HEK293T (cell line): ENCODE results near the gene TMIE.

Source experiments
- CTCF ChIA-PET: fragments of 350-600 bp; formaldehyde crosslinking; extraction: SDS; loops from one replicate; lab custom pipeline; 2021; ENCODE audit warnings: antibody characterized with exemption, inconsistent platforms; lab: Yijun Ruan, JAX
- POLR2A ChIA-PET: fragments of 350-600 bp; formaldehyde crosslinking; extraction: SDS; loops from one replicate; lab custom pipeline; 2020; ENCODE audit warnings: antibody characterized with exemption, inconsistent platforms; lab: Yijun Ruan, JAX
- DNase-seq: peaks from one replicate; pipeline ENCODE4 v3.0.0; 2012; ENCODE audit warnings: mixed read lengths; ENCODE audit errors: extremely low spot score
- ARNT ChIP-seq: fragments of 450-650 bp; IDR thresholded peaks from 2 replicates; pipeline ENCODE4 v1.6.1; 2017; ENCODE audit warnings: mild to moderate bottlenecking
- BHLHE40 ChIP-seq: fragments of 450-650 bp; IDR thresholded peaks from 2 replicates; pipeline ENCODE4 v1.6.1; 2016; ENCODE audit warnings: mild to moderate bottlenecking, moderate library complexity, borderline replicate concordance
- CTBP1 ChIP-seq: fragments of 450-650 bp; IDR thresholded peaks from 2 replicates; pipeline ENCODE4 v1.6.1; 2016; ENCODE audit warnings: borderline replicate concordance
- ELF4 ChIP-seq: fragments of 450-650 bp; IDR thresholded peaks from 2 replicates; pipeline ENCODE4 v1.6.1; 2017; ENCODE audit warnings: antibody characterized with exemption
- FOXA1 ChIP-seq: fragments of 450-650 bp; IDR thresholded peaks from 2 replicates; pipeline ENCODE4 v1.6.1; 2016; ENCODE audit warnings: mild to moderate bottlenecking
- FOXK2 ChIP-seq: fragments of 450-650 bp; IDR thresholded peaks from 2 replicates; pipeline ENCODE4 v1.6.1; 2016; ENCODE audit warnings: mild to moderate bottlenecking
- FOXM1 ChIP-seq: fragments of 450-650 bp; IDR thresholded peaks from 2 replicates; pipeline ENCODE4 v1.6.1; 2017; ENCODE audit warnings: mild to moderate bottlenecking, borderline replicate concordance
- HDGF ChIP-seq: fragments of 450-650 bp; IDR thresholded peaks from 2 replicates; pipeline ENCODE4 v1.6.1; 2017; ENCODE audit warnings: antibody characterized with exemption, borderline replicate concordance
- L3MBTL2 ChIP-seq: fragments of 450-650 bp; conservative IDR thresholded peaks from 2 replicates; pipeline ENCODE4 v1.6.1; 2016; ENCODE audit warnings: mild to moderate bottlenecking
- LEF1 ChIP-seq: fragments of 450-650 bp; IDR thresholded peaks from 2 replicates; pipeline ENCODE4 v1.6.1; 2017; ENCODE audit warnings: mild to moderate bottlenecking, borderline replicate concordance
- NFRKB ChIP-seq: fragments of 450-650 bp; IDR thresholded peaks from 2 replicates; pipeline ENCODE4 v1.6.1; 2016; ENCODE audit warnings: mild to moderate bottlenecking, moderate library complexity
- SP1 ChIP-seq: fragments of 450-650 bp; IDR thresholded peaks from 2 replicates; pipeline ENCODE4 v1.6.1; 2017
- SUZ12 ChIP-seq: fragments of 450-650 bp; IDR thresholded peaks from 2 replicates; pipeline ENCODE4 v1.6.1; 2016; ENCODE audit warnings: mild to moderate bottlenecking
- TARDBP ChIP-seq: fragments of 450-650 bp; IDR thresholded peaks from 2 replicates; pipeline ENCODE4 v1.6.1; 2016
- ZNF384 ChIP-seq: fragments of 450-650 bp; IDR thresholded peaks from 2 replicates; pipeline ENCODE4 v1.6.1; 2016
- TF ChIP-seq, protein P1 (sequence below): fragments of 450-650 bp; IDR thresholded peaks from 2 replicates; pipeline ENCODE4 v1.6.1; 2016

Gene TMIE

DNA sequence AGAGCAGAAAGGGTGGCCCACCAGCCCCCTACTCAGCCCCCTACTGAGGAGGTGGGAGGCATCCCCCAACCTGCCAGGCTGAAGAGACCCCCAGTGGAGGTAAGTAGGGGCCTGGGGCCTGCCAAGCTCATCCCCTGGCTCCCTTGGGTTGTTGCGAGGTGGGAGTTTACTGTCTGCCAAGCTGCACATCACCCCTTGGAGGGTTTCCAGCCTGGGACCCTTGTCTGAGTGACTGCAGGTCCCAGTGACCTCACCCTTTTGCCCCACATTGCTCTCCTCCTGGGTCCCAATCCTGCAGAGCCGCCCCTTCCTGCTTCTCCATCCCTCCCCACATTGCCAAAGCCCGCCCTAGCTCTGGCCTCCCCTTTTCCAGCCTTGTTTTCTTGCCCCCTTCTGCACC lies 6.7 kb upstream of the TMIE start:
- TF ChIP-seq FOXK2 (no peak), FOXA1 (no peak), L3MBTL2 (no peak), BHLHE40 (no peak), LEF1 (no peak), TARDBP (no peak), SUZ12 (no peak)
- DNase-seq, result no peak
- POLR2A ChIA-PET, result no interaction called here
- CTCF ChIA-PET, result interaction anchor here (0.6 to 1.3 kb wide), 2 partner anchors 21 to 695 kb away, joined by 3 to 5 read pairs; no protein-coding TSS in a partner anchor

DNA sequence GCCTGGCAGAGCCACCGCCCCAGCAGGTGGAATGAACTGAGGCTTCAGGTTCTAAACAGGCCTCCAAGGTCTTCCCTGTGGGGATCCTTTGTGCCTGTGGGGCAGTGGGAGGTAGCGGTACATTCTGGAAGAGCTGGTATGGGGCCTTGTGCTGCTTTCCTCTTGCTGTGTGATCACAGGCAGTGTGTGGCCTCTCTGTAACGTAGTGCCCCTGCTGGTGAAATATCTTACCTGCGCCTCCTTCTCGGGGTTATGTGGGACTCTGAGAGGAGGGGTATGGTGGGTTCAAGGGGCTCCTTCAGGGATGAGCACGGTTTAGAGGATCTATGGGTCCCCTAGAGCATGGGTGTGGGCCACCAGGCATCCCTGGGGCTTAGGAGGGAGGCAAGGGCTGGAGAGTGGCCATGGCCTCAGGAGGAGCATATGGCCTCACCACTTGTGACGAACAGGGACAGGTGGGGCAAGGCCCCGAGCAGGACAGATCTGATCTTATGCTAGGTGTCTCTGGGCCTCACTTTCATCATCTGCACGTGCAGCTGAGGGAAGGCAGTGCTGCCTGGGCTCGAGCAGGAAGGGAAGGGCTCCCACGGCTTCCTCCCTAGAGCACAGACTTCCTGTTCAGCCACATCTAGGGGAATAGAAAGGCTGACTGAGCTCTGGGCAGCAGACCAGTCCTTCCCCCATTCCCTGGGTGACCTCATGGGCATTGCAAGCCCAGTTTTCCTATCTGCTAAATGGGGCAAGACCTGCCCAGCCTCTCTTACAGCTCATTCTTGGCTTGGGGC lies 5.8 kb upstream of the TMIE start:
- CTCF ChIA-PET, result interaction anchor here (0.6 to 1.3 kb wide), 2 partner anchors 20 to 694 kb away, joined by 3 to 5 read pairs; no protein-coding TSS in a partner anchor
- peak; percentile 51 for DNase-seq
- TF ChIP-seq, protein P1, sequence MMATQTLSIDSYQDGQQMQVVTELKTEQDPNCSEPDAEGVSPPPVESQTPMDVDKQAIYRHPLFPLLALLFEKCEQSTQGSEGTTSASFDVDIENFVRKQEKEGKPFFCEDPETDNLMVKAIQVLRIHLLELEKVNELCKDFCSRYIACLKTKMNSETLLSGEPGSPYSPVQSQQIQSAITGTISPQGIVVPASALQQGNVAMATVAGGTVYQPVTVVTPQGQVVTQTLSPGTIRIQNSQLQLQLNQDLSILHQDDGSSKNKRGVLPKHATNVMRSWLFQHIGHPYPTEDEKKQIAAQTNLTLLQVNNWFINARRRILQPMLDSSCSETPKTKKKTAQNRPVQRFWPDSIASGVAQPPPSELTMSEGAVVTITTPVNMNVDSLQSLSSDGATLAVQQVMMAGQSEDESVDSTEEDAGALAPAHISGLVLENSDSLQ, result no peak
- no peak for TF ChIP-seq SP1
- no peak for TF ChIP-seq ARNT
- TF ChIP-seq ELF4, result no peak
- no peak for TF ChIP-seq FOXK2
- TF ChIP-seq SUZ12, result no peak
- TF ChIP-seq BHLHE40, result no peak
- TF ChIP-seq FOXM1, result no peak
- TF ChIP-seq L3MBTL2, result no peak
- TF ChIP-seq CTBP1, result no peak
- POLR2A ChIA-PET, result no interaction called here

DNA sequence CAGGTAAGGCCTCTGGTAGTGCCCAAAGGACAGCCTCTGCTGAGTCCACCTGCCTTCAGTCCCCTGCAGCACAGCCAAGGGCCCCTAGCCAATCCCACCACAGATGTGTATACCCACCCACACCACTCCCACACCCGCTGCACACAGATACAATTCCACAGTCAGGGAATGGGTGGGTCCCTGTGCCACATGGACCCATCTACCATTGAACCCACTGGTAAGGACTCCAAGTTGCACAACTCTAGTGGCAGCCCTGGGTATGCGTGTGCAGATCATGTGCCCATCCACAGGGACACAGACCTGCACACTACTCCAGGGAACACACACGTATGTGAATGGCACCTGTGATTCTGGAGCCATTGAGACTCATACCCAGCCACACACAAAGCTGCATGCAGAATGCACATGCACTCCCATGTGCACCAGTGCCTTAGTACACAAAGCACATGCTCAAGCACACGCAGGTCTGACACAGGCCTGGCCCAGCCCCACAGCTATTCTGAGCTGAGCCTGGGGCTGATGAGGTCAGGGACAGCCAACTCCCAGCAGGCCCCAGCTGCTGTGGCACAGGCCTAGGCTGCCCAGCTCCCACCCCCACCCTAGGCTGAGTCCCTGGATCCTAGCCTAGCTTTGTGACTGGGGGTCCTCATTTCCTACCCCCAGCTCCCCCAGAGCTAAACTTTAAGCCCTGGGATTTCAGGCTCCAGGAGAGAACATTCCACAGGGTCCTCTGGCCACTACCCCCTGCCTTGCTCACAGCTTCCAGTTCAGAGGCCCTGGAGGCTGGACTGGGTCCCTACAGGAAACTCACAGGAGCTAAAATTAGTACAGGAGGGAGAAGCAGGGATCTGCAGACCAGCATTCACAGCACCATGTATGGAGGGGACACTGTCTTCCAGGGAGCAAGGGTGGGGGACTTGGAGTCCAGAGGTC lies 5.0 kb upstream of the TMIE start:
- POLR2A ChIA-PET, result no interaction called here
- no peak for TF ChIP-seq FOXK2
- no peak for TF ChIP-seq BHLHE40
- TF ChIP-seq, protein P1, result no peak
- no peak for TF ChIP-seq TARDBP
- TF ChIP-seq SUZ12, result no peak
- CTCF ChIA-PET, result interaction anchor here (0.5 to 1.3 kb wide), 2 partner anchors 19 to 277 kb away, joined by 3 to 4 read pairs; no protein-coding TSS in a partner anchor
- no peak for DNase-seq

DNA sequence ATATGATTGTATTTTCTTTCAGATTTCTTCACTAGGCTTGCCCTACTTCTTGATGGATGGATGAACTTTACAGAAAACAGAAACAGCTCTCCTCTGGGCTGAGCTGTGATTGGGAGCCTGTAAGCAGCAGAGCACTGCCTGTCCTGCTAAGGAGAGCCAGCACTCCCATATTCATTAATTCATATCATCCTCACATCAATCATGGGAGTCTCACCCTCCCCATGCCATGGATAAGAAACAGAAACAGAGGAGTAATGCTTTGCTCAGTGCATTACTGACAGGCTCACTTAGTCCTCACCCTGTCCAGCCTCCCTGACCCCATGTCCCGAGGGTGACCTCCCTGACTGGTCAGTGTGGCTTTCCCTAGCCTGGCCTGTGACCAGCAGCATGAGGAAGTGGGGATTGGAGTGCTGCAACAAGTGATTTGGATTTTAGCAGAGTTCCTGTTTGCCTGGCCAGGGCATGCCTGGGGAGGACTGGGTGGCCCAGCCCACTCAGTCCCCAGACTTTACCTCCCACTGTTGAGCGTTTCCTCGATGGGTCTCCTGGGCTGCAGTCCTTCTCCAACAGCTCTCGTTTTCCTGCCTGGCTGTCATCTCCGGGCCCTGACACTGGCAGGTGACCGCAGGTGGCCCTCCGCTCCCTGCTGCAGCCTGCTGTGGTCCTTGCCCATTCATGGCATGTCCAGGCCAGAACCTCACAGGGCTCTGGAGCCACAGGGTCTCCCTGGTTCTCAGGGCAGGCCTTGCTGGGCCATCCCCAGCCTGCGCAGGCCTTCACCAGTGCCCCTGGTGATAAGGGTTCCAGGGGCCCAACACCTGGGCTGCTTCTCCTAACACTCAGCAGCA lies 1.3 kb upstream of the TMIE start:
- no peak for DNase-seq
- CTCF ChIA-PET, result interaction anchor here (0.7 to 1.2 kb wide), 2 partner anchors 86 to 211 kb away, joined by 3 read pairs; no protein-coding TSS in a partner anchor
- POLR2A ChIA-PET, result no interaction called here
- TF ChIP-seq LEF1 (no peak), FOXM1 (no peak), L3MBTL2 (no peak), FOXK2 (no peak), SUZ12 (no peak)

DNA sequence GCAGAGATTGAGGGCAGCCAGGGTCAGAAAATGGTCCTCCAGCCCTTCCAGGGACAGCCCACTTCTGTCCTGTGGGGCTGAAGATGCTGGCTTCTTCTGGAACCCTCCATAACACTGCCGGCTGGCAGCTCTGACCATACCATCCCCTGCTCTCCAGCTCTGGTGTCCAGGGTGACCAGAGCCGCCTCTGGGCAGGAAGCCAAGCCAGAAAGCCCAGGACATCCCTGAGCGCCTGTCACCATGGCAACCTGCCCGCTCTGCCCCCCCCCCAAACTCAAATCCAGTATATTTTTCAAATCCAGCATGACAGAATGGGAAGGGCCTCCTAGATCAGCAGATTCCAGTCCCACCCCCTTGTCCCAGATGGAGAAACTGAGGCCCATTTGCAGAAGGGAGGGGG lies 420 bp upstream of the TMIE start:
- ChIA-PET CTCF (interaction anchor here (1.2 kb wide), 1 partner anchor 209 kb away, joined by 5 read pairs; no protein-coding TSS in a partner anchor), POLR2A (no interaction called here)

DNA sequence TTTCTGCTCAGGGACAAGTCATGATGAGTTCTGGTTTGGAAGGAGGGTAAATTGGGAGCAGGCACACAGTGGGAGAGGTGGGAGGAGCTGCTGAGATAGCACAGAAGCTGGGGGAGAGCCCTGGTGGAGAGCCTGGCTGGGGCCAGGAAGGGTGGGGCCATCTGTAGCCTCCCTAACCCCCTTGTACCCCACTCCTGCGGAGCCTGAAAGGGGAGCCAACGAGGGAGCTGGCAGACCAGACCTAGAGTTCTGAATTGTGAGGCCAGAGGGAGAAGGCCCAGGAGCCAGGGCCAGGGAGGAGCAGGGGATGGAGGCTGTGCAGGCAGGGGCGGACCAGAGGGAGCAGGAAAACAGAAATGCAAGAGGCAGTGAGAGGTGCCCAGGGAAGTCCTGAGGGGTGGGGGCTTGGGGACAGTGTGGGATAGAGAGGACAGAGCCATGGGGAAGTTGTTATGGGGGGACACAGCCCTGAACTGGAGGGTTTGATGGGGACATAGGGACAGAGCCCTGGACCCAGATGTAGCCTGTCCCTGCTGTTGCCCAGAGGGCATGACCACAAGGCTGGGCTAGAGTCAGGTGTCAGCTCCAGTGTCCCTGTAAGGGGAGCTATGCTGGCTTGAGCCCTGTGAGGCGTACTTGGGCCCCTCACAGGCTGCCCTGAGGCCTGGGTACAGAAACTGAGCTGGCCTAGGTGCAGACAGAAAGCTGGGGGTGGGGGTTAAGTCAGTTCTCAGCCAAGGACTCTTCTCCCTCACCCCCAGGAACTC lies 1.2 kb downstream of the TMIE start:
- no peak for DNase-seq
- POLR2A ChIA-PET, result no interaction called here

More for the DNA sequence above, 420 bp upstream of the TMIE start:
- no peak for TF ChIP-seq FOXA1
- no peak for TF ChIP-seq TARDBP
- no peak for DNase-seq

More for the DNA sequence above, 1.2 kb downstream of the TMIE start:
- CTCF ChIA-PET, result interaction anchor here (0.5 to 1.5 kb wide), 5 partner anchors 164 to 1087 kb away, joined by 3 to 6 read pairs (median 3); no protein-coding TSS in a partner anchor
- TF ChIP-seq SUZ12, result no peak
- no peak for TF ChIP-seq TARDBP
- TF ChIP-seq, protein P1, result no peak
- no peak for TF ChIP-seq SP1
- no peak for TF ChIP-seq FOXK2
- no peak for TF ChIP-seq LEF1
- no peak for TF ChIP-seq ARNT
- TF ChIP-seq BHLHE40, result no peak
- TF ChIP-seq FOXA1, result no peak
- TF ChIP-seq HDGF, result no peak
- TF ChIP-seq ZNF384, result no peak
- TF ChIP-seq NFRKB, result no peak
- TF ChIP-seq L3MBTL2, result no peak
